Endodermal cell (in vitro differentiated cells): Measurements from ENCODE around the gene APELA. TPM values are rescaled to one million over a fixed set of nuclear protein-coding genes. Genes with fewer than 3 reads are reported as not detected.

Experiments
- DNase-seq: peaks from one replicate; pipeline ENCODE4 v3.0.0-alpha.2; 2017
- H3K27ac ChIP-seq: 2 replicates; pipeline ENCODE4 v1.5.1; 2013; ENCODE audit warnings: mild to moderate bottlenecking, low read depth, low read length, moderate library complexity
- H3K27me3 ChIP-seq: 2 replicates; pipeline ENCODE4 v1.6.1; 2013; ENCODE audit warnings: mild to moderate bottlenecking, low read length, moderate library complexity; ENCODE audit not compliant: insufficient read depth, control insufficient read depth, poor library complexity, severe bottlenecking
- H3K36me3 ChIP-seq: 2 replicates; pipeline ENCODE4 v1.7.0; 2013; ENCODE audit warnings: mild to moderate bottlenecking, low read length, moderate library complexity; ENCODE audit not compliant: control insufficient read depth, insufficient read depth
- H3K4me1 ChIP-seq: one replicate; pipeline ENCODE4 v1.7.0; 2013; ENCODE audit warnings: low read length; ENCODE audit not compliant: control insufficient read depth, insufficient read depth
- H3K4me3 ChIP-seq: 2 replicates; pipeline ENCODE4 v1.5.1; 2013; ENCODE audit warnings: mild to moderate bottlenecking, low read length, moderate library complexity
- H3K9ac ChIP-seq: 2 replicates; pipeline ENCODE4 v1.6.1; 2013; ENCODE audit warnings: mild to moderate bottlenecking, low read length, moderate library complexity; ENCODE audit not compliant: poor library complexity, severe bottlenecking; ENCODE audit errors: extremely low read depth
- H3K9me3 ChIP-seq: 2 replicates; pipeline ENCODE4 v1.6.1; 2013; ENCODE audit warnings: mild to moderate bottlenecking, low read length, moderate library complexity; ENCODE audit not compliant: control insufficient read depth
- H3K27ac Mint-ChIP-seq: 2 replicates; pipeline ENCODE4 v1.8.0; 2020; ENCODE audit warnings: mixed read lengths
- H3K27me3 Mint-ChIP-seq: 2 replicates; pipeline ENCODE4 v1.8.0; 2021; ENCODE audit warnings: mild to moderate bottlenecking, mixed read lengths; ENCODE audit not compliant: insufficient read depth
- H3K36me3 Mint-ChIP-seq: 2 replicates; pipeline ENCODE4 v1.8.0; 2020; ENCODE audit warnings: low read depth, mixed read lengths
- H3K4me1 Mint-ChIP-seq: 2 replicates; pipeline ENCODE4 v1.8.0; 2020; ENCODE audit warnings: mixed read lengths
- H3K4me3 Mint-ChIP-seq: 2 replicates; pipeline ENCODE4 v1.8.0; 2020; ENCODE audit warnings: mild to moderate bottlenecking, moderate library complexity, mixed read lengths
- H3K9me3 Mint-ChIP-seq: 2 replicates; pipeline ENCODE4 v1.8.0; 2020; ENCODE audit warnings: mild to moderate bottlenecking, mixed read lengths
- CTCF ChIP-seq: fragments of 200-600 bp; sonication (generic); conservative IDR thresholded peaks from 2 replicates; pipeline ENCODE4 v1.5.0; 2021; ENCODE audit warnings: antibody characterized with exemption, mild to moderate bottlenecking
- WGBS, 2 experiments: methylation state at CpG; one replicate each; pipeline versions ENCODE4 v1.1.5 to v1.1.7; 2013; ENCODE audit warnings: missing lambda C conversion rate in 2 of 2, mixed read lengths in 1 of 2; ENCODE audit not compliant: insufficient coverage in 1 of 2, insufficient read length in 1 of 2; 5-methylcytosine and 5-hydroxymethylcytosine counted together
- total RNA-seq, 2 donors: library from RNA; stranded (reverse); fragmentation: NEBNext Ultra II Directional in 1 of 2; extraction: Animal tissue kit (Norgen Biotek cat#: 25700) in 1 of 2; gene quantifications; 2 replicates in 1 of 2; 3 replicates in 1 of 2; pipeline ENCODE4 v1.2.1, GENCODE V29; 2021

APELA gene
- total RNA-seq, 2 donors from 2014 or later: 3.3 to 21.5 TPM

GRCh38 chr4:164866817-164867490 is 10.0 kb upstream of the APELA start:
- Mint-ChIP-seq H3K27me3 (no peaks in the 10 kb centered on the region), H3K9me3 (peaks cover 8% of the 10 kb centered on the region), H3K4me3 (peak overlapping the region; percentile 0), H3K36me3 (no peaks in the 10 kb centered on the region), H3K4me1 (peaks cover 17% of the 10 kb centered on the region), H3K27ac (peak overlapping the region; percentile 56)
- WGBS, 2 experiments: 1 to 7% methylated on average over 3 of the region's 3 CpGs
- no peaks in the 10 kb centered on the region for H3K36me3 ChIP-seq
- peak overlapping the region; percentile 9 for H3K27ac ChIP-seq
- H3K4me1 ChIP-seq: peaks cover 5% of the 10 kb centered on the region
- H3K9me3 ChIP-seq: no peaks in the 10 kb centered on the region
- no peak overlapping the region for H3K4me3 ChIP-seq
- peak; percentile 80 for DNase-seq
- TF ChIP-seq CTCF: no peak
- H3K9ac ChIP-seq: peak overlapping the region; percentile 4
- no peaks in the 10 kb centered on the region for H3K27me3 ChIP-seq

- Histone ChIP-seq H3K36me3 (no peaks in the 10 kb centered on the region), H3K27me3 (no peaks in the 10 kb centered on the region), H3K4me3 (peak overlapping the region; percentile 3), H3K9me3 (no peaks in the 10 kb centered on the region), H3K4me1 (peaks cover 5% of the 10 kb centered on the region), H3K27ac (no peak overlapping the region), H3K9ac (no peak overlapping the region)
- no peak overlapping the region for H3K4me3 Mint-ChIP-seq
- TF ChIP-seq CTCF: no peak
- H3K27me3 Mint-ChIP-seq: no peaks in the 10 kb centered on the region
- H3K9me3 Mint-ChIP-seq: peaks cover 7% of the 10 kb centered on the region
- DNase-seq: no peak
- H3K36me3 Mint-ChIP-seq: no peaks in the 10 kb centered on the region
- no peak overlapping the region for H3K27ac Mint-ChIP-seq
- H3K4me1 Mint-ChIP-seq: peaks cover 24% of the 10 kb centered on the region
- 72 to 92% methylated on average over 1 to 4 of the region's 4 CpGs for WGBS, 2 experiments
These were observed 5.3 kb upstream of the APELA start for GRCh38 chr4:164871673-164872072.

- H3K4me1 Mint-ChIP-seq: peaks cover 26% of the 10 kb centered on the region
- 96 to 100% methylated on average over 1 to 3 of the region's 3 CpGs for WGBS, 2 experiments
- no peak for DNase-seq
- H3K27me3 ChIP-seq: no peaks in the 10 kb centered on the region
- no peak overlapping the region for H3K9ac ChIP-seq
- H3K4me1 ChIP-seq: peaks cover 1% of the 10 kb centered on the region
- H3K9me3 ChIP-seq: no peaks in the 10 kb centered on the region
- H3K27ac ChIP-seq: no peak overlapping the region
- H3K4me3 Mint-ChIP-seq: no peak overlapping the region
- H3K27ac Mint-ChIP-seq: no peak overlapping the region
- H3K9me3 Mint-ChIP-seq: peaks cover 7% of the 10 kb centered on the region
- TF ChIP-seq CTCF: no peak
- no peaks in the 10 kb centered on the region for H3K36me3 ChIP-seq
- no peaks in the 10 kb centered on the region for H3K27me3 Mint-ChIP-seq
- H3K4me3 ChIP-seq: no peak overlapping the region
- H3K36me3 Mint-ChIP-seq: no peaks in the 10 kb centered on the region
These were observed 4.5 kb upstream of the APELA start for GRCh38 chr4:164872481-164872880.
